Astrocyte of the spinal cord (primary cell): ENCODE data around the gene HLCS.

ENCODE experiments used
- DNase-seq: peaks from one replicate; pipeline ENCODE4 v3.0.0; 2011; ENCODE audit warnings: low read depth, low spot score
- H3K4me3 ChIP-seq: 2 replicates; pipeline ENCODE4 v1.5.1; 2011; ENCODE audit warnings: low read depth, mild to moderate bottlenecking, low read length, moderate library complexity
- CTCF ChIP-seq: IDR thresholded peaks from 2 replicates; pipeline ENCODE4 v1.5.1; 2012; ENCODE audit warnings: low read depth, mild to moderate bottlenecking, low read length, inconsistent platforms
- in situ Hi-C: cut with HindIII; loops from 2 replicates; pipeline ENCODE4 v1.10.0; 2017; ENCODE audit warnings: low sequenced_read_pairs

The HLCS gene

GRCh38 chr21:36849461-36850105, 116.9 kb downstream of the HLCS start:
- in situ Hi-C loops = no loop called here
- DNase-seq = peak; percentile 7
- no peak overlapping the region for H3K4me3 ChIP-seq
- TF ChIP-seq CTCF = no peak

GRCh38 chr21:36848730-36849274, 117.7 kb downstream of the HLCS start:
- TF ChIP-seq CTCF = no peak
- no peak overlapping the region for H3K4me3 ChIP-seq
- no peak for DNase-seq
- in situ Hi-C loops = no loop called here

GRCh38 chr21:36847189-36847588, 119.3 kb downstream of the HLCS start:
- peak; percentile 82 for DNase-seq
- no peak for TF ChIP-seq CTCF
- in situ Hi-C loops = no loop called here
- no peak overlapping the region for H3K4me3 ChIP-seq

- no peak for TF ChIP-seq CTCF
- in situ Hi-C loops = no loop called here
- H3K4me3 ChIP-seq = no peak overlapping the region
- DNase-seq = no peak
These were observed 119.8 kb downstream of the HLCS start for GRCh38 chr21:36846631-36847030.

GRCh38 chr21:36845790-36846189, 120.7 kb downstream of the HLCS start:
- no peak for DNase-seq
- in situ Hi-C loops = no loop called here
- TF ChIP-seq CTCF = no peak
- no peak overlapping the region for H3K4me3 ChIP-seq

- H3K4me3 ChIP-seq = no peak overlapping the region
- TF ChIP-seq CTCF = no peak
- in situ Hi-C loops = no loop called here
- no peak for DNase-seq
These were observed 121.4 kb downstream of the HLCS start for GRCh38 chr21:36845070-36845469.

GRCh38 chr21:36841866-36842265, 124.6 kb downstream of the HLCS start:
- TF ChIP-seq CTCF = no peak
- in situ Hi-C loops = no loop called here

More at GRCh38 chr21:36841866-36842265, 124.6 kb downstream of the HLCS start:
- DNase-seq = no peak
- no peak overlapping the region for H3K4me3 ChIP-seq
